Measurements from ENCODE around the gene C1orf53. TPM values are rescaled to one million over a fixed set of nuclear protein-coding genes. Genes with fewer than 3 reads are reported as not detected.
"Not testable (repeated sequence)": the region's sequence is repeated elsewhere in the genome, so short reads cannot be mapped to it uniquely, and the experiment has no call there.

The C1orf53 gene
- total and polyA plus RNA-seq, 4 donors, result 0.81 to 4.6 TPM; not detected in 2

GRCh38 chr1:197869490-197870077 lies 32.8 kb upstream of the C1orf53 start:
- no peak overlapping the region for H3K27ac ChIP-seq (ENCODE audit: low read depth in 1 of 2, low read length in 2 of 2)
- ATAC-seq (ENCODE audit: low FRiP score), result no peak
- whole genome bisulfite sequencing, 2 donors, result 10 to 21% methylated on average over 2 of the region's 2 CpGs
- intact Hi-C loops (cut with DNase I), result no loop called here
- no peaks in the 10 kb centered on the region for H3K4me1 ChIP-seq (ENCODE audit: control insufficient read depth in 1 of 2, insufficient read depth in 2 of 2, low read length in 2 of 2)
- no peaks in the 10 kb centered on the region for H3K36me3 ChIP-seq (ENCODE audit: control insufficient read depth in 1 of 2, insufficient read depth in 2 of 2, low read length in 1 of 2)
- no peak overlapping the region for H3K4me3 ChIP-seq (ENCODE audit: low read length in 2 of 2)
- DNase-seq, result no peak
- no peaks in the 10 kb centered on the region for H3K27me3 ChIP-seq (ENCODE audit: control insufficient read depth in 1 of 2, insufficient read depth in 2 of 2, low read length in 1 of 2)
- no peaks in the 10 kb centered on the region for H3K9me3 ChIP-seq (ENCODE audit: control insufficient read depth, low read length)

DNA sequence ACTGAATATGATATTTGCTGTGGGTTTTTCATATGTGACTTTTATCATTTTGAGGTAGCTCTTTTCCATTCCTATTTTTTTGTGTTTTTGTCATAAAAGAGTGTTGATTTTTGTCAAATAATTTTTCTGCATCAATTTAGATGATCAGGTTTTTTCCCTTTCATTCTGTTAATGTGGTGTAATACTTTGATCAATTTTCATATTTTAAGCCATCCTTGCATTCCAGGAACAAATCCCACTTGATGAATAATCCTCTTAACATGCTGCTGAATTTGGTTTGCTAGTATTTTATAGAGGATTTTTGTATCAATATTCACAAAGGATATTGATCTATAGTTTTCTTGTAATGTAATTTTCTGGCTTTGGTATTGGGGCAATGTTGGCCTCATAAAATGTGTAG lies 25.5 kb upstream of the C1orf53 start:
- no peak overlapping the region for H3K4me3 ChIP-seq (ENCODE audit: low read length in 2 of 2)
- no peak for ATAC-seq (ENCODE audit: low FRiP score)
- no peaks in the 10 kb centered on the region for H3K4me1 ChIP-seq (ENCODE audit: control insufficient read depth in 1 of 2, insufficient read depth in 2 of 2, low read length in 2 of 2)
- no peaks in the 10 kb centered on the region for H3K36me3 ChIP-seq (ENCODE audit: control insufficient read depth in 1 of 2, insufficient read depth in 2 of 2, low read length in 1 of 2)
- intact Hi-C loops (cut with DNase I), result no loop called here
- H3K27ac ChIP-seq (ENCODE audit: low read depth in 1 of 2, low read length in 2 of 2), result no peak overlapping the region
- H3K9me3 ChIP-seq (ENCODE audit: control insufficient read depth, low read length), result no peaks in the 10 kb centered on the region
- no peaks in the 10 kb centered on the region for H3K27me3 ChIP-seq (ENCODE audit: control insufficient read depth in 1 of 2, insufficient read depth in 2 of 2, low read length in 1 of 2)
- DNase-seq, result no peak

- ATAC-seq (ENCODE audit: low FRiP score); H3K9me3 ChIP-seq (ENCODE audit: control insufficient read depth, low read length); H3K27ac ChIP-seq (ENCODE audit: low read depth in 1 of 2, low read length in 2 of 2); H3K4me3 ChIP-seq (ENCODE audit: low read length in 2 of 2); H3K36me3 ChIP-seq (ENCODE audit: control insufficient read depth in 1 of 2, insufficient read depth in 2 of 2, low read length in 1 of 2); H3K27me3 ChIP-seq (ENCODE audit: control insufficient read depth in 1 of 2, insufficient read depth in 2 of 2, low read length in 1 of 2); intact Hi-C loops (cut with DNase I); H3K4me1 ChIP-seq (ENCODE audit: control insufficient read depth in 1 of 2, insufficient read depth in 2 of 2, low read length in 2 of 2); DNase-seq: not testable (repeated sequence)
- 69 to 80% methylated on average over 4 of the region's 4 CpGs for WGBS, 2 donors
Measured at GRCh38 chr1:197880385-197880784, 22.0 kb upstream of the C1orf53 start.

GRCh38 chr1:197882241-197882640 lies 20.2 kb upstream of the C1orf53 start:
- H3K4me3 ChIP-seq (ENCODE audit: low read length in 2 of 2); DNase-seq; H3K36me3 ChIP-seq (ENCODE audit: control insufficient read depth in 1 of 2, insufficient read depth in 2 of 2, low read length in 1 of 2); H3K4me1 ChIP-seq (ENCODE audit: control insufficient read depth in 1 of 2, insufficient read depth in 2 of 2, low read length in 2 of 2); intact Hi-C loops (cut with DNase I); H3K27ac ChIP-seq (ENCODE audit: low read depth in 1 of 2, low read length in 2 of 2); H3K9me3 ChIP-seq (ENCODE audit: control insufficient read depth, low read length); H3K27me3 ChIP-seq (ENCODE audit: control insufficient read depth in 1 of 2, insufficient read depth in 2 of 2, low read length in 1 of 2); ATAC-seq (ENCODE audit: low FRiP score): not testable (repeated sequence)
- WGBS, 2 donors, result 89 to 91% methylated on average over 2 of the region's 2 CpGs

DNA sequence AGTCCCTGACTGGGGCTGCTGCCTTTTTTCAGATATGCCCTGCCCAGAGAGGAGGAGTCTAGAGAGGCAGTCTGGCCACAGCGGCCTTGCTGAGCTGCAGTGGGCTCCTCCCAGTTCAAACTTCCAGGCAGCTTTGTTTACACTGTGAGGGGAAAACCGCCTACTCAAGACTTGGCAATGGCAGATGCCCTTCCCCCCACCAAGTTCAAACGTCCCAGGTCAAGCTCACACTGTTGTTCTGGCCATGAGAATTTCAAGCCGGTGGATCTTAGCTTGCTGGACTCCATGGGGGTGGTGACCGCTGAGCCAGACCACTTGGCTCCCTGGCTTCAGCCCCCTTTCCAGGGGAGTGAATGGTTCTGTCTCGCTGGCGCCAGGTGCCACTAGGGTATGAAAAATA lies 18.3 kb upstream of the C1orf53 start:
- Histone ChIP-seq H3K27ac (ENCODE audit: low read depth in 1 of 2, low read length in 2 of 2) (no peak overlapping the region), H3K4me1 (ENCODE audit: control insufficient read depth in 1 of 2, insufficient read depth in 2 of 2, low read length in 2 of 2) (no peaks in the 10 kb centered on the region), H3K36me3 (ENCODE audit: control insufficient read depth in 1 of 2, insufficient read depth in 2 of 2, low read length in 1 of 2) (no peaks in the 10 kb centered on the region), H3K9me3 (ENCODE audit: control insufficient read depth, low read length) (no peaks in the 10 kb centered on the region), H3K4me3 (ENCODE audit: low read length in 2 of 2) (no peak overlapping the region), H3K27me3 (ENCODE audit: control insufficient read depth in 1 of 2, insufficient read depth in 2 of 2, low read length in 1 of 2) (no peaks in the 10 kb centered on the region)
- 70 to 72% methylated on average over 7 of the region's 7 CpGs for WGBS, 2 donors
- ATAC-seq (ENCODE audit: low FRiP score) (no peak), DNase-seq (no peak)
- intact Hi-C loops (cut with DNase I), result no loop called here

GRCh38 chr1:197890936-197891335 lies 11.5 kb upstream of the C1orf53 start:
- Histone ChIP-seq H3K4me1 (ENCODE audit: control insufficient read depth in 1 of 2, insufficient read depth in 2 of 2, low read length in 2 of 2) (no peaks in the 10 kb centered on the region), H3K27ac (ENCODE audit: low read depth in 1 of 2, low read length in 2 of 2) (no peak overlapping the region), H3K9me3 (ENCODE audit: control insufficient read depth, low read length) (no peaks in the 10 kb centered on the region), H3K27me3 (ENCODE audit: control insufficient read depth in 1 of 2, insufficient read depth in 2 of 2, low read length in 1 of 2) (no peaks in the 10 kb centered on the region), H3K4me3 (ENCODE audit: low read length in 2 of 2) (no peak overlapping the region), H3K36me3 (ENCODE audit: control insufficient read depth in 1 of 2, insufficient read depth in 2 of 2, low read length in 1 of 2) (no peaks in the 10 kb centered on the region)
- DNase-seq (no peak), ATAC-seq (ENCODE audit: low FRiP score) (no peak)
- intact Hi-C loops (cut with DNase I), result no loop called here
- WGBS, 2 donors, result 66 to 69% methylated on average over 2 of the region's 2 CpGs

- Histone ChIP-seq H3K4me1 (ENCODE audit: control insufficient read depth in 1 of 2, insufficient read depth in 2 of 2, low read length in 2 of 2) (no peaks in the 10 kb centered on the region), H3K27me3 (ENCODE audit: control insufficient read depth in 1 of 2, insufficient read depth in 2 of 2, low read length in 1 of 2) (peaks cover 0 to 2% of the 10 kb centered on the region in 2 donors), H3K36me3 (ENCODE audit: control insufficient read depth in 1 of 2, insufficient read depth in 2 of 2, low read length in 1 of 2) (no peaks in the 10 kb centered on the region), H3K9me3 (ENCODE audit: control insufficient read depth, low read length) (no peaks in the 10 kb centered on the region), H3K27ac (ENCODE audit: low read depth in 1 of 2, low read length in 2 of 2) (no peak overlapping the region), H3K4me3 (ENCODE audit: low read length in 2 of 2) (no peak overlapping the region)
- intact Hi-C loops (cut with DNase I), result no loop called here
- ATAC-seq (ENCODE audit: low FRiP score), result no peak
- no peak for DNase-seq
Measured at GRCh38 chr1:197892684-197893083, 9.7 kb upstream of the C1orf53 start.

- ATAC-seq (ENCODE audit: low FRiP score) (no peak), DNase-seq (no peak)
- 80 to 89% methylated on average over 2 of the region's 2 CpGs for WGBS, 2 donors
- intact Hi-C loops (cut with DNase I), result no loop called here
- no peak overlapping the region for H3K4me3 ChIP-seq (ENCODE audit: low read length in 2 of 2)
- H3K27ac ChIP-seq (ENCODE audit: low read depth in 1 of 2, low read length in 2 of 2), result no peak overlapping the region
- H3K36me3 ChIP-seq (ENCODE audit: control insufficient read depth in 1 of 2, insufficient read depth in 2 of 2, low read length in 1 of 2), result no peaks in the 10 kb centered on the region
- H3K9me3 ChIP-seq (ENCODE audit: control insufficient read depth, low read length), result no peaks in the 10 kb centered on the region
- H3K27me3 ChIP-seq (ENCODE audit: control insufficient read depth in 1 of 2, insufficient read depth in 2 of 2, low read length in 1 of 2), result peaks cover 0 to 2% of the 10 kb centered on the region in 2 donors
- H3K4me1 ChIP-seq (ENCODE audit: control insufficient read depth in 1 of 2, insufficient read depth in 2 of 2, low read length in 2 of 2), result no peaks in the 10 kb centered on the region
Measured at GRCh38 chr1:197896301-197896700, 6.1 kb upstream of the C1orf53 start.

GRCh38 chr1:197899037-197899436 lies 3.4 kb upstream of the C1orf53 start:
- peaks cover 0 to 2% of the 10 kb centered on the region in 2 donors for H3K27me3 ChIP-seq (ENCODE audit: control insufficient read depth in 1 of 2, insufficient read depth in 2 of 2, low read length in 1 of 2)
- no peaks in the 10 kb centered on the region for H3K4me1 ChIP-seq (ENCODE audit: control insufficient read depth in 1 of 2, insufficient read depth in 2 of 2, low read length in 2 of 2)
- ATAC-seq (ENCODE audit: low FRiP score) (no peak), DNase-seq (no peak)
- H3K9me3 ChIP-seq (ENCODE audit: control insufficient read depth, low read length), result no peaks in the 10 kb centered on the region
- no peak overlapping the region for H3K4me3 ChIP-seq (ENCODE audit: low read length in 2 of 2)
- no peak overlapping the region for H3K27ac ChIP-seq (ENCODE audit: low read depth in 1 of 2, low read length in 2 of 2)
- no peaks in the 10 kb centered on the region for H3K36me3 ChIP-seq (ENCODE audit: control insufficient read depth in 1 of 2, insufficient read depth in 2 of 2, low read length in 1 of 2)
- intact Hi-C loops (cut with DNase I), result no loop called here
- WGBS, 2 donors, result 87 to 93% methylated on average over 1 of the region's 1 CpG
